GM21515 (cell line): Measurements from ENCODE around the gene UROS.

Source experiments
- ATAC-seq: cut with Tn5 transposase; IDR thresholded peaks from one replicate; pipeline ENCODE4 v1.9.1; 2021; ENCODE audit not compliant: unreplicated experiment

UROS gene

DNA sequence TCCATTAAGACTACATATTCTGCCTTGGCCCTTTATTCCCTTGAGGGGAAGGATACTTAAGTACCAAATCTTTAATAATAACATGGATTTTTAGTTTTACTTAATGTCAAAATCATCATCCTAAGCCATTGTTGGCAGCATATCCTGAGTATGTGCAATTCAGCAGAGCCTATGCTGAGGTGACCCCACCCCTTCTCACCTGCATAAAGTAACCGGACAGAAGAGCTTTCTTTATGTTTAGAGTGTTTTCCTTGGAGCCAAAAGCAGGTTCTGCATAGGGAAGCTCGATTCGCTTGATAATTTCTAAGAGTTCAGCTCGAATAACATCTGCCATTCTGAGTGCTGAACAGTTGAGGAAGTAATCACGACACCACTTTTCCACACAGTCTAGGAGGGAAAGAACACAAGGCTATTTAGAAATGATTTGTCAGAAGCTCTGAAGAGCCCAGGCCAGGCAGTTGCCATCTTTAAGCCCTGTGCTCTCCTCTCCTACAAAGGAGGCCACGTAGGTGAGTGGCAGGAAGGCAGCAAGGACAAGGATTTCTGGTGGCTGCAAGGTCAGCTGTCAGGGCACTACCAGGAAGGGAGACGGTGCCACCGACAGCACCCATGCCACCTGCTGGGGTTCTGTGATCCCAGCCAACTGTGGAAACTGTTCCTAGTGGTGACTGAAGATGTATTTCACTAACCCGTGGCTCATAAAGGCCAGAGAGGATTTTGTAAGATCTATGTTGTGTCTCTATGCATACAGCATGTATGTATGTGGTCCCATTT, 15.9 kb upstream of the UROS start:
- no peak for ATAC-seq

DNA sequence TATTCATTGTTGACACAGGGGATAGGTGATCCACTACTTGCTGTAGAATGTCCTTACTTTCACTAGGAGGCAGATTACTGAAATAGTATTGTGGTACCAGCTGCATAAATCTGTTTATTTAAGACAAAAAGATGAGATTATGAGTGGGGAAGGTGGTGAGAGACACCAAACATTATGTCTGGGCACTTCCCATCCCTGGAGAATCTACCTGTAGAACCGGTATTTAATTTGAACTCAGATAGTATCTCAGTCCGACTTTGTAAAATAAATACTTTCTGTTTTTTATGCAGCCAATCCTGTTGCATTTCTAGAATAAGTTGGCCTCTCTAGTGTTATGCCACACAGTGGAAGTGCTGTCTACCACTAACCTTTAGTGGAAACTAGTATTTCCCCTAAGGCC, 13.7 kb upstream of the UROS start:
- ATAC-seq = no peak

DNA sequence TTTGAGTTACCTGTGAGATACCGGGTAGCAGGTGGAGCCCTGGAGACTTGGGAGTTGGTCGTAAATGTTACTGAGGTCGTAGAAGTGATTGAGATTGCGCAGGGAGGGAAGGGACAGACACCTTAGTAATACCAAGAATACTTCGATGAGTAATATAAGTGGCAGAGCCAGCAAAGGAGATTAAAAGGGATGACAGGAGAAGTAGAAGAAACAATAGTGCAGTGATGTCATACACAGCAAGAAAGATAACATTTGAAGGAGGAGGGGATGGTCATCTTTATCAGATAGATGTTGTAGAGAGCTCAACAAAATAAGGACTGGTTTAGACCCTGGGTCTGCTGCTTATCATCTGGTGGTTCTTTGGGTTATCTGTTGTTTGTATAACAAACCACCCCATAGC, 5.3 kb upstream of the UROS start:
- ATAC-seq = no peak

DNA sequence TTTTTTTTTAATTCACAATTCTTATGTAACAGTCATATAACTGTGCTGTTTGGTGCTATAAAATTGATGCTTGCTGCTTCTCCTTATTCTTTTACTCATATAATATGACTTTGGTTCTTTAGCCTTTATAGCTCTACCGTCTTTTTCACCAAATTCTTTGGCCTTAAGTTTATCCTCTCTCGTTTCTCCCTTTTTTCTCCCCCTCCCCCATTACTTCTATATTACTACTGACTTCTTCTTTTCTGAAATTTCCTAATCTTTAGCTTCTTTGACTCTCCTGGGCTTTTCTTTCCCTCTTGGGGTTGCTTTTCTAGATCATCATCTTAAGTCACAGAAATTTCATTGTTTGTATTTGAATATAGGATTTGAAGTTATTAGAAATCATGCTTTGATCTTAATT, 4.1 kb upstream of the UROS start:
- no peak for ATAC-seq

DNA sequence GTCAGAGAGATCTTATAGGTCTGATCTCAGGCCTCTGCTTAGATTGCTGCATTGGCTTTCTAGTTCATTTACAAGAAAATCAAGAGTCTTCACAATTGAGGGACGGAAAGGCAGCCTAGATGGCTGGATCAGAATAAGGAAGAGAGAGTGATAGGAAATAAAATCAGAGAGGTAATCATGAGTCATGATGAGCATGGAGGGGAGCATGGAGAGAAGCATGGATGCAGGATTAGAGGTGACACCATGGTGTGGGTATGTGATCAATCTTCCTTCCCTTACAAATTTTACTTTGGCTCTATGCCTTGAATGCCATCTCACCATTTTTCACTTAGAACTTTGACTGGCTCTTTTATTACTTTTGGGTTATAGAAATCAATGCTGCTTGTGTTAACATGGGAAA, 1.7 kb upstream of the UROS start:
- no peak for ATAC-seq

DNA sequence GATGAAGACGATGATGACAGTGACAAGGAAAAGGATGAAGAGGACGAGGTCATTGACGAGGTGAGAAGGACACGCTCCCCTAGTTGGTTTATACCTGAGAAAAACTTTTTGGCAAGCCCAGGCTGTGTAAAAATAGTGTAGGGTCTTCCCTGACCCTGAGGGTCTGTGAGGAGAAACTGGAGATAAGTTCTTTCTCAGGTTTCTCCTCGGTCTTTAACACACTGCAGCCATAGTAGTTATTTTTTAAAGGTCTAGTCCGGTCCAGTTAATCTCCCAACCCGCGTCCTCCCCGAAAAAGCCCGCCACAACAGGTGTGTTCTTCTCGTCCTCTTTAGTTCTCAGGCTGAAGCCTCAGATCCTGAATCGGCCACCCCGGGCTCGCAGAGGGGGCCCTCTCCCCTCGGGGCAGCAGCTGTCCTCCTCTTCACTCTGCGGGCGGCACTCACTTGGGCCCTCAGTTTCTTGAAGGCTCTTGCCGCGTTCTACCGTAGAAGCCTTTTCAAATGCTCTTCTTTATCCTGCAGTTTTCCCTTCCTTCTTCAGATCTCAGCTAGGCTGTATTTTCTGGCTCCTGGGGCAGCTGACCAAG, 699 bp upstream of the UROS start:
- ATAC-seq = peak; percentile 4

DNA sequence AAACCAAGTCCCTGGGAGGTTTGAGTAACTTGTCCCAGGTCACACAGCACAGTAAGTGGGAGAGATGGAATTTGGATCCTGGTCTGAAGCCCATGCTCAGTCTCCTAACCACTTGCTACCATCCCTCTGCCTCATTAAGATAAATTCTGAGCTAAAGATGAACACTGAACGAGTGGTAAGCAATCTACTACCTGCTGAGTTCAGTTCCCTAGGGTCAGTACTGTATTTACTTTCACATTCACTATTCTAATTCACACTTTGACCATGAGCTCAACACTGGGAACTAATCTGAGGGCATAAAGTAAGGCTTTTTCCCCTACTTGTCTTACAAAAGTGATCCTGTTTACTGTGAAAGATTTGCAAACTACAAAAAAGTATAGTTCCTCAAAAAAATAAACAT, 2.4 kb downstream of the UROS start:
- peak; percentile 48 for ATAC-seq

DNA sequence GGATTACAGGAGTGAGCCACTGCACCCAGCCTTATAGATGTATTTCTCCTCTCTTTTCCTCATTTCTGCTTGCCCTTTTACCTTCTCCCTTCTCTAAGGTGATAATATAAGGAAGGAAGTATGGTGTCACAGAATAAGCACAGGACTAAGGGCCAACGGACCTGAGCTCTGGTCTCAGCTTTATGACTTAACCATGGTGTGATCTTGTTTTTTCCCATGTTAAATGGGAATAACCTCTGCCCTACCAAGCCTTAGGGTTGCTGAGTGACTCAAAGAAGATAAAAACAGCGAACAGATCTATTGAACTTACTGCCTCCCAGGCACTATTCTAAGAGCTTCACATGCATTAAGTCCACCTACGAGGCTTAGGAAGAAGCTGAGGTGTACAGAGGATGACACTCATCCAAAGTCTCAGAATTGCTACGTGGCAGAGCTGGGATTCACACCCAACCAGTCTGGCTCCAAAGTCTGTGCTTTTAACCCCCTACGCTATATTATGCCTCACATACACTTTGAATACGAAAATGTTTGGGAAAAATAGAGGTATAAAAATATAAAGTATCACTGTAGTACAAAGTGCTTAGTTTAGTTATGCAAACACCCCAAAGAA, 5.6 kb downstream of the UROS start:
- no peak for ATAC-seq

DNA sequence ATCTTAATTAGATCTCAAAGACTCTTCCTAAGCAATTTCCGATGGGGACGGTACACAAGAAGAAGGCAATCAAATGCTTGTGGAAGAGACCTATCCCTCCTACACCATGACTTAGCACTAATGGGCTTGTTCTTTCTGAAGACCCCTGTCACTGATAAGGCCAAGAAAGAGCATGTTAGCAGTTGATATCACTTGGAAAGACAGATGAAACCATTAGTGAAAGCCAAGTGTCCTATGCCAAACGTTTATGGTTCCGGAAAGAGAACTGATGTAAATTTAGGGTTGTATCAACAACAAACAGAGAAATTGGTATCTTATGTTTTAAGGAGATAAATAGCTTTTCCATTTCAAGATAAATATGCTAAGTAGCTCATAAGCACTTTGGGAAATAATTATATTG, 6.5 kb downstream of the UROS start:
- no peak for ATAC-seq

DNA sequence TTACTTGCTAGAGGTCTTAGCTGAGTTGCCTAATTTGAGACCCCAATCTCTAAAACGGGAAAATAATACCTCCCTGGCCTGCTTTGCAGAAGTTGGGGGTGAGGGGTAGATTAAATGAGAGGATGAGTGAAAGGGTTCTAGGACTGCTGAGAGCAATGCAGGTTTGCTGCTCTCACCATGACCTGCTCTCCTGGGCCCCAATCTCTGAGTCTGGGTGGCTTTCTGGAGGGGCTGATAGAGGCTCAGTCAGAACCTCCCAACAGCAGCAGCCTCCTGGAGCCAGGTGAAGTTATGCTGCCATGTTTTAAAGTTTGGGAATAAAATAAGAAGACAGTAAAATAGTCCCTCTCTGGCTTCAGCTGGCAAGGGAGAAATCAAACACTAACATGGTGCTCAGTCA, 7.3 kb downstream of the UROS start:
- no peak for ATAC-seq

DNA sequence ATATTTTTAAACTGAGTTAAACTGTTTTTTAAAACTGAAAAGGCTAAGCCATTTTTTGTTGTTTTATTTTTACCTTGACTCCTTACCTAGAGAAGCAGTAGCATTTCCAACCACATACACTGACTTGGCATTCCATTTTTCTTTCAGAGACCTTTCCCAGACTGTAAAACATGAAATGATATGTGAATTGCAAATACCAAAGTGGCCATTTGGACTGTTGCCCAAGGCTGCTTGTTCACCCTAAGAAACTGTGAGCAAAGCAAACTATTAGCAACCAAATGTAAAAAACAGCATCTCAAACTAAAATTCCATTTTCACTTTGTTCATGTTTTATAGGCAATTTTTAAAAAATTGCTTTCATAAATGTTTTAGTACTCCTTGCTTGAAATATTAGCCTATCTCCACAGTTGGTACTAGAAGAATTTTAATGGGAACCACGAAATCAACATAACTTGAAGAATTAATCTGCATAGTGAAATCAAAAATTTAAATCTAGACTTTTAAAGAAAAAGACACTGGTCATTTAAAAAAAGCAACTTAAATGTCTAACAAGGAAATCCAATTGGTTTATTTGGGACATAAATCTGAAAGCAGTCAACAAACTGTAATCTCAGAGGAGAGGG, 10.8 kb downstream of the UROS start:
- no peak for ATAC-seq

DNA sequence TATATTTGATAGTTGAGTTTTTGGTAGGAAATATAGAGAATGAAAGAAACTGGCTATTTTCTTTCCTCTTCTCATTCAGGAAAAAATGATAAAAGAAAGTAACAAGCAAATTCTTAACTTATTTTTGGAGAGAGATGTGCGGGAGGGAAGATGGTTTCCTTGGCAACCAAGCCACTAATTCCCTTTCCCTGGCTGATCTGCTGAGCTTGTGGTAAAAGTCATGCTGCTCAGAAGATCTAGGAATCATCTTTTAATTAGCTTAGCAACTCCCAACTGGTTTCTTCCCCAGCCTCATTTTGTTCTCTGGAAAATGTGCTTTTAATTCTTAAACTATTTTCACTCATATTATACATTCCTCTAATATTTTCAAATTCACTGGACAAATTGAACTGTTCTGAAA, 11.8 kb downstream of the UROS start:
- ATAC-seq = no peak

DNA sequence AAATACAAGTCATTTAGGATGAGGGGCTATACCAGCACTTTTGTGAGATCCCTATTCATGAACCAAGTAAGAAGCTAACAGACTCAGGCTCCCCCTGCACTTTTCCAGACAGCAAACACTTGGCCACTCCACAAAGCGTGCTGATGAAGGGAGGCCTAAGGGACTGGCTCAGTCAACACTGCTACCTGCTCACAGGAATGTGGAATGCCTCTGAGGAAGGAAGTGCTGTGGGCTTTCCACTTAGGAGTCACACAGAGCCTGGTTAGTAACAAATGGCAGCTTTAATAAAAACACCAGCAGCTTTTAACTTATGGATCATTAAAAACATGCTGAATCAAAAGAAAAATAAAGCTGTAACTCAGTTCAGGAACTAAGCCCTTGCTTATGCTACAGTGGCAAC, 15.0 kb downstream of the UROS start:
- no peak for ATAC-seq

DNA sequence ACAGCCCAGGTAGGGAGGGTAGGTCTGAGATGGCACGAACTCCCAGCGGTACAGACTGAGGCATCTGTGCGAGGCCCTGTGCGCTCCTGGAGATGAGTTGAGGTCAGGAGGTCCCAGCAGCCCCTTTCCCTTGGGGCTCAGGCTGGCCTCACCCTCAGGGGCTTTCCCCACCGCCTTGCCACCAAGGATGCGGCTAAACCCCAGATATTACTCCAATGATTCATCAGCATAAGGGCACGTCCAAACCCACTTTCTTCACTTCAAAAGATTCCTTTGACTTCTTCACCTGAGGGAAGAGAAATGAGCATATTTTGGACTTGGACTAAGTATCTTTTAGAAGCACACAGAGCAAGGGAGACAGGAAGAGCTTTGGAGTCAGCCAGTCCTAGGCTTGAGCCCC, 20.3 kb downstream of the UROS start:
- ATAC-seq = no peak

DNA sequence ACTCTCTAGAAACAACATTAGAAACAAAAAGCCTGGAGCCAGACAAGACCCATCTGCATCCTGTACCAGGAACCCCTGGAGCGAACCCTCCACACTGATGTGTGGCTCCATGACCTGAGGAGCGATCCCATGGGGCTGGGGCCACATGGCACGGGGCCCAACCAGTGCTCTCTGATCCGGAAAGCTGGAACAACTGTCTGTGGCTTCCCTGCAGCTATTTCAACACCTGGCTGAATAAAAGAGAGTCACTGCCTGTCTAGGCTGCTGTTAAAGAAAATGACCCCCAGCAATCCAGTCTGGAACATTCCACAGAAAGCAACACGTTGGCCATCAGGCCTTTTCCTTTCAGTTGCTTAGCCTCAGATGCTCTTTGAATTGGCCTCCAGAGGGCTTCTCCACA, 20.9 kb downstream of the UROS start:
- ATAC-seq = no peak

DNA sequence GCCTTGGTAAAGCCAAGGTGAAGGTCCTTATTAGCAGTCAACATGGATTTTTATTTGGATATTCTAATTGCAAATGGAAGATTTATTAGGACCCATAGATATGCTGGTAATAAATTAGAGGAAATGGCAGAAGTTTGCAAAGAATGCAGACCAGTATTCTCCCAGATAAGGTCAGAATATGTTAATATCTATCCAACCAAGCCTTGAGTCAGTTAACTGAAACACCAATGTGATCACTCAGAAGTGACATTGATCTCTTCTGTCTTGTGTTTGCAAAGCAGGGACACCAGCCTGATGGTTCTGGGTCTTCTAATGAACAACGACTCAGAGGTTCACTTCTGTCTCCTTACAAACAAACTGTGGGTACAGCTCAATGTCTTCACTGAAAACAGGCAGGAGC, 21.5 kb downstream of the UROS start:
- ATAC-seq = no peak

DNA sequence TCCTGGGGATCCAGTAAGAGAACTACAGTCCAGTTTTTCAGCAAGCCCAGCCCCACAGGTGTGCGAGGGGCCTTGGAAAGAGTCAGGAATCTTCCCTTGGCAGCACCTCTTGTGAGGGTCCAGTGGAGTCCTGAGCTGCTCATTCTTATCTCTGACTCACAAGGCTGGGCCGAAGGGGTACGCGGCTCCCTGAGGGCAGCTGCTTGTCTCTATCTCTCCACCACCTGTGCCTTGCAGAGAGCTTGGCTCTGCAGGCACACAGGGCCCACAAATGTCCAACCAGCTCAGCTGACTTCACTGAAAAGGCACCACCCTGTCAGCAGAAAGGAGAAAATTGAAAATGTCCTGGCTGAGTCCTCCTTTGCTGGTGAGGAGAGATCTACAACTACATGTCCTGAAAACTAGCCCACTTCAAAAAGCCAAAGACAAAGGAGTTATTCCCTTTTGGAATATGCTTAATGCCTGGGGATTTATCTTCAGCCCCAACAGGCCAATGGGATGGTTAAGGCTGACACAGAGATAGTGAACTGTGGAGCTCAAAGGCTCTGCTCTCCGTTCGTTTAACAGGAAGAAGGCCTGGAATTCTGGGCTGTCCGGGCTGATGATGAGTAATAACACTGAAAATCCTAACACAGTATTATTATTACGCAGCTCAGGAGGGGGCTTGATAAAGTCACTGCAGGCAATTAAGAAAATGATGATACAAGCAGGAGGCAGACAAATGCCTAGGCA, 23.4 kb downstream of the UROS start:
- ATAC-seq = no peak

DNA sequence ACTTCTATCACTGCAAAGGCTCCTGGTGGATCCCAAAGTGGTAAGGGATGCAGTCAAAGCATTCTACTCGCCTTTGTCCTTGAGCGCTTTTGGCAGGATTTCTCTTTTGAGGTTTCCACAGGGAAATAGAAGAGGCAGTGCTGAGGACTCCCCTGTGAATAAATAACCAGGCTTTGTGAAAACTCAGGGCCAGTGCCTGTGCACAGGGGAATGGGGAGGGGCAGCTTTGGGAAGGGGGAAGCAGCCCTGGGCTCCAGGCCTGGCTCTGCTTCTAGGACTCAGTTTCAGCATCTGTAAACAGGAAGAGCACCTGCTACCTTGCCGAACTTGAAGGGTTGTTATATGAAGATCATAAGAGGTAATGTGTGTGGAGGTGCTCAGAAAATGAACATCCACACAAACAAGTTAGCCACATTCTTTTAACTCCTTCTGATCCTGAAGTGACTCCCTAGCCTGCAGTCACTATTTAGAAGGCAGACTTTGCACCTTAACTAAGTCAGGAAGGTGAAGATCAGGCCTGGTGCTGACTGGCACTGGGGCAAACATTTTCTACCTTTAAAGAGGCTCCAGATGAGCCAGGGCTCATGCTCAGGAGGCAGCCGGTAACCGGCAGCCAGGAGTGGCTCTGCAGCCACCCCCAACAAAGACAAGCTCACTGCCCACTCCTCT, 24.9 kb downstream of the UROS start:
- no peak for ATAC-seq

DNA sequence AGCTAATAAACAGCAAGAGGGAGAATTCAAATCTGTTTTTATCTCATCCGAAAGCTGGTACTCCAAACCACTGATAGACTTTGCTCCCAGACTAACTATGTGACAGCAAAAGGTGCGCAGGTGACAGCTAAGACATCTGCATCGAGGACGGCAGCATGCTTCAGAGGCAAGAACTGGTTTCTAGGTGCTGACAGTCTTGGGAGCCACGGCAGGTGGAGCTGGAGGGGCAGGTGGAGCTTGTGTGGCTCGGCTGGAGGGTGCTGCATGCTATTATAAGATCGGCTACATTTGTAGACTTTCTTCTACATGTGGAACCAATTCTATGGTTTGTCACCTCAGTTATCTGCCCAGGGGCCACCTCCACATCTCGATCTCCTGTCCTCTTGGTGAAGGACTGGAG, 25.6 kb downstream of the UROS start:
- ATAC-seq = no peak

DNA sequence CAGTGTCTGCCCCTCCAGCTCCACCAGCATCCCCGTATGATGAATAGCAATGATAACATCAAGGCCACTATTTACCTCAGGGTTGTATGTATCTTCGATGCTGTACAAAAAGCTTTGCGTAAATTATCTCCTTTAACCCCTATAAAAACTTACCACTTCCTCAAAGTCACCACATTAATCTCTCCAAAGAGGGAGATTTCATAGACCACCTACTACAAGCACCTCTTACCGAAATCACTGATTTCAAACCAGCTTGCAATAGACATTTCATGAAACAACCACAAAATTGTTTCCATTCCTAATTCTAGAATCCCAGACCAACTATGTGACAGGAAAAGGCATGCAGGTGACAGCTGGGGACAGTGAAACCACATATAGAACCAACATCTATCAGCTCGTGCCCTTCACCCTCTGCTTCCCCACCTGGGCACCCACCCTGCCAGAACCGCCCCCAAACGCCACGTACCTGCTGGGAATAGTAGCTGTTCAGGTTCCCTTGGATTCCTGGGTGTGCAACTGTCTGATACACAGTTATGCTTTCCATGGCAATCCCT, 27.3 kb downstream of the UROS start:
- ATAC-seq = no peak

DNA sequence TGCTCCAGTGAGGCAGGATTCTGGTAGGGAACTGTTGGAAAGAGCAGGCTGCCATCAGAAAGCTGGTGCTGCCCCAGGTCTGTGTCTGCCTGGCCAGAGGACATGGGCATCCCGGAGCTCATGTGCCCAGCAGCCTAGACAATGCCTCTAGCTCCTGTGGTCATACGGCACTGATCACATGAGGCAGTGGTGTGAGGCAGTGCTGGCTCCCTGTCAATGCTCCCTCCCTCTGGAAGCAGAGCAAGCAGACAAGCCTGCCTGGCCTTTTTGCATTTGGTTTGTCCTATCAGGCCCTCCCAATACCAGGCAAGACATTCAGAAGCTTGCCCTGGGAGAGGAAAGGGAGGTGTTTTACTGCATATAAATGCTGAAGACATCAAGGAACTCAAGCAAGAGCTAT, 27.9 kb downstream of the UROS start:
- ATAC-seq = no peak
